Right renal pelvis (tissue), 4 donors: ENCODE results near the gene PIGL. TPM values are rescaled to one million over a fixed set of nuclear protein-coding genes. Genes with fewer than 3 reads are reported as not detected.
A peak's percentile ranks its signal among the peaks of the same experiment; 100 is the strongest.
"Not testable (repeated sequence)": the region's sequence is repeated elsewhere in the genome, so short reads cannot be mapped to it uniquely, and the experiment has no call there.

Source experiments
- DNase-seq, 4 donors: peaks; one replicate each; pipeline ENCODE4 v3.0.0-alpha.2; 2013; ENCODE audit warnings: low read depth in 4 of 4, low spot score in 3 of 4, missing footprints in 1 of 4
- polyA plus RNA-seq, 4 donors: library from polyadenylated mRNA; unstranded; fragments of 120-200 nt; gene quantifications; one replicate each; pipeline ENCODE4 v1.2.1, GENCODE V29; 2013; ENCODE audit not compliant: insufficient read length in 4 of 4

The PIGL gene
- polyA plus RNA-seq, 4 donors: 23.6 to 28.9 (median 26.0) TPM

DNA sequence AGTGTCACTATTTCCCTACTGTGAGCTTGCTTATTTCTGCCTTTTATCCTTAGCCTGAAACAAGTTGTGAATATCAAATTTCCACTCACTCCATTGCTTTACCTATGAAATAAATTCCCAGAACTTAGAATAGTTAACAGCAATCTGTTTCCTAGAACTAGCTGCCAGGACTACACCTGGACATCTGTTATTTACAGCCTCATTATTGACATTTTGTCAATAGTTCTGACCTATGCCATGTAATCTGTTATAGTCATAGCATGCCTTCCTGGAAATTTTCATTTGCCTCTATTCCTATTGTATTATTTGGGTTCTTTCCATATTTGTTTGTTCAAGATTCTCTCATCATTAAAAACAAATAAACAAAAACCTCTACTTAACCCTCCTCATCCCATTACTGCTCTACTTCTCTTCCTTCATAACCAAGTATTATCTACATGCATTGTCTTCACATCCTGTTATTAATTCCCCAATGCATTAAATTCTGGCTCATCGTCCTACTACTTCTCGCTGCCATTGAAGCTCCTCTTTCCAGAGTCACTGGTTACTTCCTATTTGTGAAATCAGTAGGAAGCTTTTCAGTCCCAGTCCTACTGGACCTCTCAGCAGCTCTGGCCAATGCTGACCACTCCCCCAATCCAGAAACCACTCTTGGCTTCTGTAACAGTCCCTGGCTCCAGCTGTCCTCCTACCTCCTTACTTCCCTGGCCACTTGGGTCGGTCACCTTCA lies 55.3 kb downstream of the PIGL start:
- DNase-seq: no peak

DNA sequence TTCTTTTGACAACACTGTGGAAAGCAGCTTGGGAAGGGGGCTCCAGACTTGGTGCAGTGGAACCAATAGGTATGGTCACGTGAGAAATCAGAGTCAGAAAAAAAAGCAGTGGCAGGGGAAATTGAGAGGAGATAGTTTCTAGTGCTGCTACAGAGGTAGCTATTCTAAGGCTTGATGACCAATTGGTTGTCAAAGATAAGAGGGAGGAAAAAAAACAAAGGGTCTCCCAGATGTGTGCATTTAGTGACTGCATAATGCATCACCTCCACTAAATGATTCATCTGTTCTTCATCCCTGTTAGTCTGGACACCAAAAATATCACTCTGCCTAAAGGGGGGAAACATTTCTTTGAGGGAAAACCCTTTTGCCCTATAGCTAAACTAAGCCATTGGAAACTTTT lies 56.5 kb downstream of the PIGL start:
- DNase-seq: no peak

DNA sequence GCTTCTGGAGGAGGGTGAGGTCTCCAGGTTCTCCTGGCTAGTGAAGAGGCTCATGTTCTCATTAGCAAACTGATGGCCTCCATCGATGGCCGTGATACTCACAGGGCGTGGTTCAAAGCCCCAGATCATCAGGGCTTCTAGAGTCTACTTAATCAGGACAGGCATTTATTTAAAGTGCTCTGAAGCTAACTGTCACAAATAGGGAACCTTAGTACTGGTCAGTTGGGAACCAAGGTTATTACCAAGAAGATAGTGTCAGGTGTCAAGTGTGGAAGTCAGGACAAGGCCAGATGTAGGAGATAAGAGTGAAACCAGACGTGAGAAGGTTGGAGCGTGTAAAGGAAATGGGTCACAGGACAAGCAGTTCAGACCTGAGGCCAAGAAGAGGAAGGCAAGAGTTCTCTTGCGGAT lies 56.9 kb downstream of the PIGL start:
- no peak for DNase-seq

DNA sequence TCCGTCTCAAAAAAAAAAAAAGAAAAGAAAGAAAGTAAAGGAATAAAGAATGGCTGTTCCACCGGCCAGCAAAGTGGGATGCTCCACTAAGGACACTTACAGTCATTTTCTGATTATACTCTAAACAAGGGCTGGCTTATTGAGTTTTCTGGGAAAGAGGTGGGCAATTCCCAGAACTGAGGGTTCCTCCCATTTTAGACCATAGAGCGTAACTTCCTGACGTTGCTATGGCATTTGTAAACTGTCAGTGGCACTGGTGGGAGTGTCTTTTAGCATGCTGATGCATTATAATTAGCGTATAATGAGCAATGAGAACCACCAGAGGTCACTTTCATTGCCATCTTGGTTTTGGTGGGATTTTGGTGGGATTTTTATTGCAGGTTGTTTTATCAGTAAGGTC lies 58.0 kb downstream of the PIGL start:
- DNase-seq: no peak

DNA sequence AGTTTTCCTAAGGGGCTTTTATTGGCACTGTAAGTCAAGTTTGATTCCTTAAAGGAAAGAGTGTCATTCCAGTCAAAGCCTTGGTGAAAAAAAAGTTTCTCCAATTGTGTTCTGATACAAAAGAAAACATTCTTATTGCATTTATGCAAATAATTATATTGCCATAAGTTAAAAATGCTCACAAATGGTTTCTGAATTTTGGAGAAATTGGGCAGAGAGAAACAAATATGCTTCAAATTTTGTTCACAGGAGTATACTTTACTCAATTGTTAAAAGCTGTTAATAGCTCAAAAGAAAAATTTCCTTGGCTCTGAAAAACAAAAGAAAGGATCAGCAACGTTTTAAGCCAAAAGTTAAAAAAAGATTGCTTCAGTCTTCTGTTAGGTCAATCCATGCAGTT lies 60.2 kb downstream of the PIGL start:
- no peak for DNase-seq

DNA sequence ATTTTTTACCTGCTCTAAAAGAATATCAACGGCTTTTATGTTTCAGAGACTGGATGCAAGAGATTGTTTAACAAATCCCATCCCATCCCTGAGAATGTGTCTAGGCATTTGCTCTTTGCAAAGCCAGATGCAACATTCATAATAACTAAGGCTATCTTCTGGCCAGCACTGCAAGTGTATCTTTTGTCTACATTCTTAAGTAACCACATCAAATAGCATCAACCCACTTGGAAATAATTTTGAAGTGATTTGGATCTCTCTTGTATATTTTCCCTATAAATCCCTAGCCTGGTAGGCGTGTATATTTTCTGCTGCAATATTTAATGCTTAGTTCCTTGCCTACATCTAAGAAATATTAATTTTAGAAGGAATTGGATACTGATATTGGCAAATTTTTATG lies 64.3 kb downstream of the PIGL start:
- DNase-seq: no peak

DNA sequence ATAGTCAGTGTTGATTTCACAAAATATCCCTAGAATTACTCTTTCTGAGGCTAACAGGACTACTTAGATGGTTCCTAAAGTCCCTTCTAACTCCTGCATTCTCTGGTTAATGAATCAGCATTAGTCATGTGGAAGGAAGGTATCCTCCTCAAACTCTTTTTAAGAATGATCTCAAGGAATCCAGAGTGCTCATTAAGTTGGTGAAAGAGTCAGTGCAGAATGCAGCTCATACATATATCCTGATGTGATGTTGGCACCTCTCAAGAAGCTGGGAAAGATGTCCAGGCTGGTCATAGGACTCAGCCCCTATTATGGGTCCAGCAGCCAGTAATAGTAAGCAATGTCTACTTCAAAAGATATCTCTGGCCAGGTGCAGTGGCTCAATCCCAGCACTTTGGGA lies 65.5 kb downstream of the PIGL start:
- DNase-seq: no peak

DNA sequence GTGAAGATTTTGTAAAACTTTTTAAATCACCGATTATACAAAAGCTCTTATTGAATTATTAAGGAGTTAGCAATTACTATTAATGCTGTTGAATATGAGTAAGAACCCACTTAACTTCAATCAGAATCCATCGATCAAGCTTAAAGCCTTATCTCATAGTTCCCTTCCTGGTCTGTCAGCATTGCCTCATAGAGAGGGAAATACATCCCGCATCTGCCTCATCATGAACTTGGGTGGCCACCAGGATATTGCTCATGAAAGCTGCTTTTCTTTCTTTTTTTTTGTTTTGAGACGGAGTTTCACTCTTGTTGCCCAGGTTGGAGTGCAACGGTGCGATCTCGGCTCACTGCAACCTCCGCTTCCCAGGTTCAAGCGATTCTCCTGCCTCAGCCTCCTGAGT lies 66.7 kb downstream of the PIGL start:
- DNase-seq: no peak

DNA sequence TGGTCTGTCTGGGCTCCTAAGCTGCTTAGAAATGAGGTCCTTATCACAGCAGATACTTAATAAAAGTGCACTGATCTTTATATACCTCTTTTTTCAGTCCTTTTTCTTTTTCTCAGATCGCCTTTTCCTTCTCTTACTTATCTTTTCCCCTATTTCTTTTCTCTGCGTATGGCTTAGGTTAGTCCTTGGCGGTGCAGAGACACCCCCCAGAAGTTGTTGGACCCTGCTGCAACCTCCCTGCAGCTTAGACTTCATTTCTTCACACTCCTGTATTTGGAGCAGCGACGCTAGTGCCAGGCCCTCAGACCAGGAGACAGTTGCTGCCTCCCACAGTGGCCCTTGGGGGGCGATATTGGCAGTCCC lies 68.6 kb downstream of the PIGL start:
- no peak for DNase-seq

DNA sequence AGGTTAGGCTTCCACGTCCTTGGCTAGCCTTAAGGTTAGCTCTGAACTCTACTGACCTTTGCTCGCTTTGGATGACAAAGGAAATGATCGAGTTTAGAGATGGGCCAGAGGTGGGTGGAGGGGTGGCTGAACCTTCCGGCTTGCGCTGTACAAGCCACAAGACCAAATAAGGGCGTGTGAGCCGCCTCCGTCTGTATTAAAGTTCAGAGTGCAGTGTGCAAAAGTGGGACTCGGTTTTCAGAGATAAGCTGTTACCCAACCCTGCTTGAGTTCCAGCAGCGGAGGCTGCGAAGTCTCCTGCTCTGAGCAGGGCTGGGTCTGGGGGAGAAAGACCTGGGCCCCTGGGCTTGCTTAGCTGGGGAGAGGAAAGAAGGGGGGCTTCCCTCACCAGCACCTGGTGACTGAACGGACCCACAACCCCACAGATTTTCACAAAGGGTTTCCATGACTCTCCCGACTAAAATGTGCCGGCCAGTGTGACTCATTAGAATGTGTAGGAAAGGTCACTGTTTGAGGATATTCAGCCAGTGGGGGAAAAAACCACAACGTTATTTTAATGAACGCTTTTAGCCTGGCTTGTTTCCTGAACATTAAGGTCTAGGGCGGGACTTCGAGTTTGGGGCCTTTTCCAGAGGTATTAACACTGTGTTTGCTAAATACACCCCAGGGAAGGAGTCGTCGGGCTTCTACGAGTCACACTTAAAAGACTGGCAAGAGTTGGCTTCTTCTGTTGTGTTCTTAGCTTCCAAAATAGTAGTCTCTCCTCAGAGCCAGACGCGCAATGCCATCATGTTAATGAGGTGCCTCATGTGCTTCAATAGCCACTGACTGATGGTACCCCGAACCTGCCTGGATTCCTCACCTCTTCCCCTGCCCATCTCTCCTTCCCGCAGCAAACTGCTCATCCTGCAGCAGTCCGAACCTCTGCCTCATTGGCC lies 69.3 kb downstream of the PIGL start:
- DNase-seq: peak; percentile 37 to 50 (median 44)

DNA sequence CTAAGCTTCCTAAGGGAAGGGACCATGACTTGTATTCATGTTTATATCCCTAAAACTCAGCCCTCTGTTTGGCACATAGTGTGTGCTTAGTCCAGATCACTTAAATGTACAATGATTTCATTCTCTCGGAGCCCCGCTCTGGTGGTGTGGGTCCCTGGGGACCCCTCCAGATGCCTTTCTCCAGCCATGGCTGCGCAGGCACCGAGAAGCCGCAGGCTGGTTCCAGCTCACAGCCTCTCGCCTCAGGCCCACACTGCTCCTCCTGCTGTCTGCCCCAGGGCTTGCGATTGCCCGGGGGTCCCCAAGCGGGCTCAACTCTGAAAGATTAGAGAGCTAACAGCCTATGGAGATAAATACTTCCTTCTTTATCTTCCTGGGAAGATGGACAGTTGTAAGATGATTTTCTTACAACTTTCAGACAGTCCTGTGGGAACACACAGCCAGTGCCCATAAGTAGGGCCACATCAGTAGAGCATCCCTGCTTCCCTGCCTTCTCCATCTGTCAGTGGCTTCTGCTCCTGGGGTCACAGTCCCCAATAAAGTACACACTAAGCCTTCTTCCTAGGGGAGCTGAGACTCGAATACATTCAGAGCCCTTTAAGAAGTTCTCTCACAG lies 70.0 kb downstream of the PIGL start:
- DNase-seq: no peak

DNA sequence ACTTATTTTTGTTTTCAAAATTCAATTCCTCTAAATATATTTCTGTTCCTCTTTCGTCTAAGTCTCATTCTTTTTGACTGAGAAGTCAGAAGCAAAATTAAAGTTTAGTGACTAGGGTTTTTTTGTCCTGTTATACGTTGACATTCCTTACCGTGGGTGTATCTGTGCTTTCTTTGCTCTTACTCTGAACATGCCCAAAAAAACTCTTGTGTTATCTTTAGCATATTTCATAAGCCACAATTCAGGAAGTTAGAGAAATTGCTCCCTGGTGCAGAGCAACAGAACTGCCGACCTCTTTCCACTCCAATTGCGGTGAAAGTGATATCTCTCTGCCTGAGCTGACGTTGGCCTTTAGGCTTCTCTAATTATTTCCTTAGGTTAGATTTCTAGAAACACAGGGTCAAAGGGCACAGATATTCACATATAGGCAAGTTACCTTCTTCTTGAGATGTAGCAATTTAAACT lies 70.6 kb downstream of the PIGL start:
- peak in 1 of 4 donors; percentile 8 for DNase-seq

DNA sequence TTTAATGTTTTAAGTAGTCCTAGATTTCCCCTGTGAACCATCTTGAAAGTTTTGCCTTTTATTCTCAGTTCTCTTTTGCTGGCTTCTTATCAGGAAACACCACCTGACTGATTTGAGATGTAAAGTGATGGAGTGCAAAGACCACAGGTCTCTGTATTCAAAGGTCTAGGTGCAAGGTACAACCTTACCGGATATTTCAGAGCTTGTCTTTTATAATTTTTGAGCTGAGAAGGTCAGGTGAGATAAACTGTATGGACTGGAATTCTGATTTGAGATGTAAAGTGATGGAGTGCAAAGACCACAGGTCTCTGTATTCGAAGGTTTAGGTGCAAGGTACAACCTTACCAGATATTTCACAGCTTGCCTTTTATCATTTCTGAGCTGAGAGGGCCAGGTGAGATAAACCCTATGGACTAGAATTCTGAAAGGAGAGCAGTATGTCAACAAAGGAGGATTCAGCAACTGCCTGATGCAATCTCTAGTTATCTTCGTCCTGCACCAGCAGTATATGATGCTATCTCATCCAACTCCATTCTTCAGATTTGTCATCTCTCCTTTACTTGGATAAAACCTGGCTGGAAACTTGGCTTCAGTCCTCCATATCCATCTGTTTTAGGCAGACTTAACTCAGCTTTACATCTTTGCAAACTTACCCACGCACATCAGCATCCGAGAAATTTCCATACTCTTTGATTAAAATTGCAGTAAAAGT lies 72.0 kb downstream of the PIGL start:
- no peak for DNase-seq

DNA sequence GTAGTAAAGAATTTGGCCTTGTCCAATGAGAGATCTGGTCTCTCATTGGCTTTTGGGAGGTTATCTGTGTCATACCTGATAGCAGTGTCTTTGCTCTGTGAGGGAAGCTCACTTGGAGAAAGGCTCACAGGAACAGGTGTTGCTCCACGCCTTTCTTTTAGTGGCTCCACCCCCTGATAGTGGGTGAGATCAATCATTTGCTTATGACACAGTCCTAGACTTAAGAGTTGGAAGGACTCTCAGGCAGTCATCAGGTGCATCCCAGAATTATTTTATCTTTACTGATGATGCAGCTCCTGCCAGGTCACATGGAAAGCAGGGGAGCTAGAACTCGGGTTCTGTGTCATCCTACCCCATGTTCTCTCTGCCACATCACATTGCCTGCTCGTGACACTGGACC lies 76.9 kb downstream of the PIGL start:
- no peak for DNase-seq

DNA sequence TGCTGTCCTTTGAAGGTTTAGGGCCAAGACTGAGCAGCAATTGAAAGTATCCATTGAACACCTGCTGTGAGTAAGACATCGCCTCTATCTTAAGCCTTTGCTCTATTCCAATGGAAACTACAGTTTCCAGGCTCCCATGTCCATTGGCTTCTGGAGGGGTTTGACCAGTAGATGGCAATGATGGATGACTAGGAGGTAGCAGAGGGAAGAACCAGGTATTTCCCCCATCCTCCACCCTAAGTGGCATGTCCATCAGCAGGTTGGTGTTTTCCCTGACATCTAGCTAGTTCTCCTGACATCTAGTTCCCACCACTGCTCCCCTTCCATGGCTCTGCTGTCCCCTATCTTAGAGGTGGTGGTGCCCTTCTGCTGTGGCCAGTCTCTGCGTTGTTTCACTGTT lies 77.5 kb downstream of the PIGL start:
- no peak for DNase-seq

DNA sequence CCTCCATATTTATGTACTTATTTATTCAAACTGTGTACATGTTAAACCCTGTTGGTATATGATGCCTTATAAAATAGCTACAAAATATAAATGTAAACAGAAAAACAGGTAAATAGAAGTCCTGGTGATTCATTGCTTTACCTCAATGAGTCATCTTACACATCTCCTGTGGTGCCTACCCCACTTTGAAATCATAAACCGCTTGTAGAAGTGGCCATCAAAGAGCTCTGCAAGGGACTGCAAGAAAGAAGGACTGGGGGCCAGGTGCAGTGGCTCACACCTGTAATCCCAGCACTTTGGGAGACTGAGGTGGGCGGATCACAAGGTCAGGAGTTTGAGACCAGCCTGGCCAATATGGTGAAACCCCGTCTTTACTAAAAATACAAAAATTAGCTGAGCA lies 79.1 kb downstream of the PIGL start:
- DNase-seq: not testable (repeated sequence)

DNA sequence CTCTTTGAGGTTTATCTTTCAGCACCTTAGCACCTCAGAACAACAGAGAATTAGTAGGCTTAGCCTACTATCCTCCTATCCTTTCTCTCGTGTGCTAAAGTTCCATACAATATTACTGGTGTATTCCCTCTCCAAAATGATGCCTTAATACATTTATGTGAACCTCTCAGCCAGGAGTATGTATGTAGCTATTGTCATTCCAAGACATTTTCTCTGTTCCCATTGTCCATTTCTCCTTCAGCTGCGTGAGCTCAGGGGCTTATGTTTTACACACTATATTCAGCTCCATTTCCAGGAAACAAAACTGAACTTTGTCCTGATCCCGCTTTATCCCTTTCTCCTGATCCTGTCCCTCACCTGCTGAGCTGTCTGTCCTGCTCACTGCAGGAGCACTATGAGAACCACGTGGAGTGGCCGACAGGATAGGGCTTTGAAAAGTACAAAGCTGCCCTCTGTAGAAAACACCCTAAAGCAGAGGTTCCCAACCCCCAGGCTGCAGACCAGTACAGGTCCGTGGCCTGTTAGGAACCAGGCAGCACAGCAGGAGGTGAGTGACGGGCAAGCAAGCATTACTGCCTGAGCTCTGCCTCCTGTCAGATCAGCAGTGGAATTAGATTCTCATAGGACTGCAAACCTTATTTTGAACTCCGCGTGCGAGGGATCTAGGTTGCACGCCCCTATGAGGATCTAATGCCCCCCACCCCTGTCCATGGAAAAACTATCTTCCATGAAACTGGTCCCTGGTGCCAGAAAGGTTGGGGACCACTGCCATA lies 80.5 kb downstream of the PIGL start:
- DNase-seq: no peak

DNA sequence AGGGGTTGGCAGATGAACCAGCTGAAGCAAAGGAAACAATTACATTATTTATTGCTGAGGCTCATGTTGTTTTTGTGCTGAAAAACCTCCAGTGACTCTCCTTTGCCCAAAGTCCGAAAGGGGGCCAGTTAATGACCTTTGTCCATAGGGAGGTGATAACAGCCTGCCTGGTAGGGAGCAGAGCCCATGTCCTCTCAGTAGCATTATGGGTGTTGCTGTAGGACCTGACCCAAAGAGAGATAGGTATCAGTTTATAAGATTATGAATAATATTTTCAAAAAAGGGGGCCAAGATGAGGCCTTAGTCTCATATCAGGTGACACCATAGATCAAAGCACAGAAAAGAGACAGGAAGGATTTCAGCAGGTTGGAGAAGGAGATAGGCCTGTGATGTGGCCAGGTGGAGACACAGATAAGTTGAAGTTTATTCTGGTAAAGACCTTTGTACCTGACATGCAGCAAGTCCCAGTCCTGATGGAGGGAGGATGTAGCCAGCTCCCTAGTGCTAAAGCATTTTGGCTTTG lies 81.2 kb downstream of the PIGL start:
- DNase-seq: no peak

DNA sequence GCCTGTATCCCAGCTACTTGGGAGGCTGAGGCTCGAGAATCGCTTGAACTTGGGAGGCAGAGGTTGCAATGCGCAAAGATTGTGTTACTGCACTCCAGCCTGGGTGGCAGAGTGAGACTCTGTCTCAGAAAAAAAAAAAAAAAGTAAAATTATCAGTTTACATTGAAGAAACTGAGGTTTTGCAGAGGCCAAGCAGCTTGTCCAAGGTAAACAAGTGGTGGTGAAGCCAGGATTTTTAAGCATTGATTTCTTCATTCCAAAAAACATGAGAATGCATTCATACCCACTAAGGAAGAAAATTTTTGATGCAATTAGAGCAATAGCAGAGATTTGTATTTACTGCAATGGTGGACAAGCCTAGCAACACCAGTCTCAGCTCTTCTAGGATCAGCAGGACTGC lies 83.5 kb downstream of the PIGL start:
- DNase-seq: no peak
